HepG2 (cell line): ENCODE data around the gene CARMIL3. TPM values are rescaled to one million over a fixed set of nuclear protein-coding genes. Genes with fewer than 3 reads are reported as not detected.

Experiments used
- HNRNPL ChIP-seq: fragments of 200-400 bp; formaldehyde crosslinking; IDR thresholded peaks from 2 replicates; pipeline ENCODE4 v1.6.1; 2017; ENCODE audit warnings: mild to moderate bottlenecking, low read depth, low read length
- MEIS1 ChIP-seq: sonication (generic); formaldehyde crosslinking; IDR thresholded peaks from 2 replicates; pipeline ENCODE4 v1.9.0; 2021; ENCODE audit warnings: mild to moderate bottlenecking, missing genetic modification reagents, moderate library complexity, borderline replicate concordance
- TEAD2 ChIP-seq: sonication (generic); formaldehyde crosslinking; IDR thresholded peaks from 2 replicates; pipeline ENCODE4 v1.9.0; 2021; ENCODE audit warnings: missing genetic modification reagents
- ZNF569 ChIP-seq: sonication (generic); formaldehyde crosslinking; IDR thresholded peaks from 2 replicates; pipeline ENCODE4 v1.5.0; 2020; ENCODE audit warnings: mild to moderate bottlenecking, missing genetic modification reagents, moderate library complexity, borderline replicate concordance
- ZNF614 ChIP-seq: IDR thresholded peaks from 2 replicates; pipeline ENCODE4 v1.6.1; 2018; ENCODE audit warnings: missing biosample characterization, missing genetic modification reagents, inconsistent platforms, borderline replicate concordance
- ZSCAN30 ChIP-seq: sonication (generic); formaldehyde crosslinking; IDR thresholded peaks from 2 replicates; pipeline ENCODE4 v1.5.0; 2020; ENCODE audit warnings: mild to moderate bottlenecking, missing genetic modification reagents
- polyA plus RNA-seq, 8 experiments: library from polyadenylated mRNA; depleted of rRNA in 3 of 8; stranded (reverse) in 7 of 8; unstranded in 1 of 8; fragments of >200 nt; fragmentation: Illumina TruSeq in 4 of 8; extraction: Trizol in 4 of 8; gene quantifications; 2 replicates each; pipeline versions ENCODE4 v1.2.1 to v1.2.3, GENCODE V29; 2011 to 2016; ENCODE audit warnings: low read depth in 4 of 8, missing spikeins in 1 of 8, mixed read lengths in 1 of 8; ENCODE audit not compliant: insufficient read depth in 1 of 8
- total RNA-seq, 5 experiments: library from RNA; depleted of rRNA; stranded (reverse); fragments of >200 nt; fragmentation: Illumina TruSeq; extraction: Trizol; gene quantifications; 2 replicates each; pipeline ENCODE4 v1.2.3, GENCODE V29; 2016; ENCODE audit warnings: low read depth in 1 of 5
- TF ChIP-seq, protein P1 (sequence below): sonication (generic); formaldehyde crosslinking; IDR thresholded peaks from 2 replicates; pipeline ENCODE4 v1.8.0; 2022; ENCODE audit warnings: missing genetic modification reagents, mild to moderate bottlenecking, inconsistent platforms, borderline replicate concordance
- TF ChIP-seq, protein P2 (sequence below), 2 experiments: IDR thresholded peaks; 2 replicates each; pipeline ENCODE4 v1.6.1; 2011 to 2012; ENCODE audit warnings: low read length in 2 of 2, borderline replicate concordance in 1 of 2, low read depth in 1 of 2, mild to moderate bottlenecking in 1 of 2, moderate library complexity in 1 of 2
- TF ChIP-seq, protein P3 (sequence below): sonication (generic); formaldehyde crosslinking; IDR thresholded peaks from 2 replicates; pipeline ENCODE4 v1.4.0; 2020; ENCODE audit warnings: mild to moderate bottlenecking, missing genetic modification reagents

Gene CARMIL3
- total and polyA plus RNA-seq, 2 of the 13 experiments (the other 11 are each of a cell fraction or from before 2014, with no cell fraction given) = 0.27 to 0.55 TPM

DNA sequence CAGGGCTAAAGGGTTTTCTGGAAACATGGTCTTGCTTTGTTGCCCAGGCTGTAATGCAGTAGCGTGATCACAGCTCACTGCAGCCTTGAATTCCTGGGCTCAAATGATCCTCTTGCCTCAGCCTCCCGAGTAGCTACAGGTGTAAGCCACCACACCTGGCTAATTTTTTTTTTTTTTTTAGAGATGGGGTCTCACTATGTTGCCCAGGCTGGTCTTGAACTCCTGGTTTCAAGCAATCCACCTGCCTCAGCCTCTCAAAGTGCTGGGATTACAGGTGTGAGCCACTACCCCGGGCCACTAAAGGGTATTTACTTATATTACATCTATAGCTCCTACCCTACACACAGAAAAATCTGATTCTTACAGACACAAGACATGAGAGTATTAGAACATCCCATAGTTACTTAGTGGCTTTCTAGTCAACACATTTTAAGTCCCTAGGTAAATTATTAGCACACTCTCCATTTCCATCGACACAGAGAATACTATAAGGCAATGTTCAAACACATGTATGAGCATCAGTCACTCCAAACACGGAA is 56.6 kb downstream of the CARMIL3 start (continued):
- no peak for TF ChIP-seq MEIS1 (CRISPR knock-in tag)
- TF ChIP-seq TEAD2 (CRISPR knock-in tag) = no peak
- TF ChIP-seq HNRNPL = no peak
- TF ChIP-seq, protein P1, sequence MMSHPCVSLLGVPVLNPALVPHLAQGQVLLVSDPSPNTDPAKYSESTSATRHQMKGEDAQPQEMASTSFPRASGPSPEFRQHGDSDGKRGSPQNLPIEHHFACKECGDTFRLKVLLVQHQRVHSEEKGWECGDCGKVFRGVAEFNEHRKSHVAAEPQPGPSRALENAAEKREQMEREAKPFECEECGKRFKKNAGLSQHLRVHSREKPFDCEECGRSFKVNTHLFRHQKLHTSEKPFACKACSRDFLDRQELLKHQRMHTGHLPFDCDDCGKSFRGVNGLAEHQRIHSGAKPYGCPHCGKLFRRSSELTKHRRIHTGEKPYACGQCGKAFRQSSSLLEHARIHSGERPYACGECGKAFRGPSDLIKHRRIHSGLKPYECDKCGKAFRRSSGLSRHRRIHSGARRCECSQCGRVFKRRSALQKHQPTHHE (CRISPR knock-in tag) = peak; percentile 40; the same call in 1 of the 2 replicates
- TF ChIP-seq, protein P2, sequence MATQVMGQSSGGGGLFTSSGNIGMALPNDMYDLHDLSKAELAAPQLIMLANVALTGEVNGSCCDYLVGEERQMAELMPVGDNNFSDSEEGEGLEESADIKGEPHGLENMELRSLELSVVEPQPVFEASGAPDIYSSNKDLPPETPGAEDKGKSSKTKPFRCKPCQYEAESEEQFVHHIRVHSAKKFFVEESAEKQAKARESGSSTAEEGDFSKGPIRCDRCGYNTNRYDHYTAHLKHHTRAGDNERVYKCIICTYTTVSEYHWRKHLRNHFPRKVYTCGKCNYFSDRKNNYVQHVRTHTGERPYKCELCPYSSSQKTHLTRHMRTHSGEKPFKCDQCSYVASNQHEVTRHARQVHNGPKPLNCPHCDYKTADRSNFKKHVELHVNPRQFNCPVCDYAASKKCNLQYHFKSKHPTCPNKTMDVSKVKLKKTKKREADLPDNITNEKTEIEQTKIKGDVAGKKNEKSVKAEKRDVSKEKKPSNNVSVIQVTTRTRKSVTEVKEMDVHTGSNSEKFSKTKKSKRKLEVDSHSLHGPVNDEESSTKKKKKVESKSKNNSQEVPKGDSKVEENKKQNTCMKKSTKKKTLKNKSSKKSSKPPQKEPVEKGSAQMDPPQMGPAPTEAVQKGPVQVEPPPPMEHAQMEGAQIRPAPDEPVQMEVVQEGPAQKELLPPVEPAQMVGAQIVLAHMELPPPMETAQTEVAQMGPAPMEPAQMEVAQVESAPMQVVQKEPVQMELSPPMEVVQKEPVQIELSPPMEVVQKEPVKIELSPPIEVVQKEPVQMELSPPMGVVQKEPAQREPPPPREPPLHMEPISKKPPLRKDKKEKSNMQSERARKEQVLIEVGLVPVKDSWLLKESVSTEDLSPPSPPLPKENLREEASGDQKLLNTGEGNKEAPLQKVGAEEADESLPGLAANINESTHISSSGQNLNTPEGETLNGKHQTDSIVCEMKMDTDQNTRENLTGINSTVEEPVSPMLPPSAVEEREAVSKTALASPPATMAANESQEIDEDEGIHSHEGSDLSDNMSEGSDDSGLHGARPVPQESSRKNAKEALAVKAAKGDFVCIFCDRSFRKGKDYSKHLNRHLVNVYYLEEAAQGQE (IDR thresholded peaks at IDR 0.05; ENCODE audit: borderline replicate concordance in 1 of 2, low read depth in 1 of 2, low read length in 2 of 2) = no peak
- TF ChIP-seq, protein P3, sequence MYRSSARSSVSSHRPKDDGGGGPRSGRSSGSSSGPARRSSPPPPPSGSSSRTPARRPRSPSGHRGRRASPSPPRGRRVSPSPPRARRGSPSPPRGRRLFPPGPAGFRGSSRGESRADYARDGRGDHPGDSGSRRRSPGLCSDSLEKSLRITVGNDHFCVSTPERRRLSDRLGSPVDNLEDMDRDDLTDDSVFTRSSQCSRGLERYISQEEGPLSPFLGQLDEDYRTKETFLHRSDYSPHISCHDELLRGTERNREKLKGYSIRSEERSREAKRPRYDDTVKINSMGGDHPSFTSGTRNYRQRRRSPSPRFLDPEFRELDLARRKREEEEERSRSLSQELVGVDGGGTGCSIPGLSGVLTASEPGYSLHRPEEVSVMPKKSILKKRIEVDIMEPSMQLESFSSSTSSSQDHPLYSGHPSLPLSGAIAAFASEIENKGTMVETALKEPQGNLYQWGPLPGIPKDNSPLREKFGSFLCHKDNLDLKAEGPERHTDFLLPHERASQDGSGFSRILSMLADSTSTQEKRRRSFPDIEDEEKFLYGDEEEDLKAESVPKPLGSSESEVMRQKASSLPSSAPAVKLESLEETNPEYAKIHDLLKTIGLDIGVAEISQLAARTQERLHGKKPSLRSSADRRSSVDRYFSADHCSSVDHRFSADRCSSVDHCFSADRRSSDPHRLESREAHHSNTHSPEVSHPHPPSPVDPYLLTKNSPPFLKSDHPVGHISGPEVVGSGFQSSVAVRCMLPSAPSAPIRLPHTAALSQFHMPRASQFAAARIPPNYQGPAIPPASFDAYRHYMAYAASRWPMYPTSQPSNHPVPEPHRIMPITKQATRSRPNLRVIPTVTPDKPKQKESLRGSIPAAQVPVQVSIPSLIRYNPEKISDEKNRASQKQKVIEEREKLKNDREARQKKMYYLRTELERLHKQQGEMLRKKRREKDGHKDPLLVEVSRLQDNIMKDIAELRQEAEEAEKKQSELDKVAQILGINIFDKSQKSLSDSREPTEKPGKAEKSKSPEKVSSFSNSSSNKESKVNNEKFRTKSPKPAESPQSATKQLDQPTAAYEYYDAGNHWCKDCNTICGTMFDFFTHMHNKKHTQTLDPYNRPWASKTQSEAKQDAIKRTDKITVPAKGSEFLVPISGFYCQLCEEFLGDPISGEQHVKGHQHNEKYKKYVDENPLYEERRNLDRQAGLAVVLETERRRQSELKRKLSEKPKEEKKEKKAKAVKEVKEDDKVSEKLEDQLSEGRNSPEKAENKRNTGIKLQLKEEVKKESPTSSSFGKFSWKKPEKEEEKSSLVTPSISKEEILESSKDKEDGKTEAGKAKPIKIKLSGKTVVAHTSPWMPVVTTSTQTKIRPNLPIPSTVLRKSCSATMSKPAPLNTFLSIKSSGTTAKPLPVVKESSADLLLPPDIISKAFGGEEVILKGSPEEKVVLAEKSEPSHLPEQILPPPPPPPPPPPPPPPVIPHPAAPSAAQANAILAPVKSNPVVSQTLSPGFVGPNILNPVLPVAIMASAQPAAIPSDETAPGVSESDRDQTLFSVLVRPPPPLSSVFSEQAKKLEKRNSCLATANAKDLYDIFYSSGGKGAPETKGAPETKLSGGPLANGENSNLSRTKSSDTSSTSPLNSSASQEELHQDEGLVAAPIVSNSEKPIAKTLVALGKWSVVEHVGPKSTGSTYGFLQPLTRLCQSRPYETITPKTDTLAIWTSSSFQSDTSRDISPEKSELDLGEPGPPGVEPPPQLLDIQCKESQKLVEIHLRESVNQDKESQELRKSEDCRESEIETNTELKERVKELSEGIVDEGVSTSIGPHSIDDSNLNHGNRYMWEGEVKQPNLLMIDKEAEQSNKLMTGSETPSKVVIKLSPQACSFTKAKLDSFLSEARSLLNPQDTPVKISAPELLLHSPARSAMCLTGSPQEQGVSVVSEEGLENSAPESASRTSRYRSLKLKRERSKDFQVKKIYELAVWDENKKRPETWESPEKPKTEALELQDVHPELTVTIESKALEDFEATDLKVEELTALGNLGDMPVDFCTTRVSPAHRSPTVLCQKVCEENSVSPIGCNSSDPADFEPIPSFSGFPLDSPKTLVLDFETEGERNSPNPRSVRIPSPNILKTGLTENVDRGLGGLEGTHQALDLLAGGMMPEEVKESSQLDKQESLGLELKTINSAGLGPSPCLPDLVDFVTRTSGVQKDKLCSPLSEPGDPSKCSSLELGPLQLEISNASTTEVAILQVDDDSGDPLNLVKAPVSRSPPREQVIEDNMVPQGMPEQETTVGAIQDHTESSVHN (CRISPR knock-in tag) = no peak
- TF ChIP-seq ZNF569 (CRISPR knock-in tag) = no peak
- no peak for TF ChIP-seq ZNF614 (CRISPR knock-in tag)
- TF ChIP-seq ZSCAN30 (CRISPR knock-in tag) = no peak
